GM19328 (cell line): Measurements from ENCODE around the gene NPM3.

Source experiments
- ATAC-seq: cut with Tn5 transposase; IDR thresholded peaks from one replicate; pipeline ENCODE4 v1.9.1; 2021; ENCODE audit warnings: mild to moderate bottlenecking, moderate library complexity; ENCODE audit not compliant: unreplicated experiment

NPM3 gene

GRCh38 chr10:101775273-101776160 lies 7.7 kb downstream of the NPM3 start, which contains the start of gene FGF8:
Gene FGF8, minus strand, starts transcription at chr10:101776114. Its CDS starts 214 bp downstream, at chr10:101775900.
- ATAC-seq: no peak

- no peak for ATAC-seq
These were observed 8.5 kb downstream of the NPM3 start for GRCh38 chr10:101774589-101775272.

- ATAC-seq: no peak
These were observed 9.2 kb downstream of the NPM3 start for GRCh38 chr10:101773923-101774588.

GRCh38 chr10:101772895-101773761 lies 10.1 kb downstream of the NPM3 start:
- ATAC-seq: no peak

GRCh38 chr10:101772017-101772894 lies 11.0 kb downstream of the NPM3 start:
- ATAC-seq: no peak

GRCh38 chr10:101771380-101771779 lies 11.9 kb downstream of the NPM3 start:
- no peak for ATAC-seq

GRCh38 chr10:101770331-101771215 lies 12.7 kb downstream of the NPM3 start:
- ATAC-seq: no peak

GRCh38 chr10:101769541-101770180 lies 13.6 kb downstream of the NPM3 start:
- ATAC-seq: no peak

GRCh38 chr10:101768791-101769170 lies 14.5 kb downstream of the NPM3 start:
- no peak for ATAC-seq

- no peak for ATAC-seq
These were observed 15.1 kb downstream of the NPM3 start for GRCh38 chr10:101767966-101768790.

GRCh38 chr10:101767600-101767945 lies 15.7 kb downstream of the NPM3 start:
- ATAC-seq: no peak

- no peak for ATAC-seq
These were observed 16.3 kb downstream of the NPM3 start for GRCh38 chr10:101766753-101767599.

- no peak for ATAC-seq
These were observed 16.9 kb downstream of the NPM3 start for GRCh38 chr10:101766306-101766705.

GRCh38 chr10:101763141-101763846 lies 20.0 kb downstream of the NPM3 start:
- no peak for ATAC-seq

- no peak for ATAC-seq
These were observed 20.5 kb downstream of the NPM3 start for GRCh38 chr10:101762736-101763135.

- ATAC-seq: no peak
These were observed 22.0 kb downstream of the NPM3 start for GRCh38 chr10:101761226-101761625.
